ENCODE measurements around the gene CTAGE8. TPM values are rescaled to one million over a fixed set of nuclear protein-coding genes. Genes with fewer than 3 reads are reported as not detected.
"Not testable (repeated sequence)": the region's sequence is repeated elsewhere in the genome, so short reads cannot be mapped to it uniquely, and the experiment has no call there.

The CTAGE8 gene
- total and polyA plus RNA-seq, 2 of the 8 experiments (the other 6 are each of a cell fraction or from before 2014, with no cell fraction given) = not detected

- H3K79me1 ChIP-seq (ENCODE audit: low read depth, low read length); H3K36me3 ChIP-seq (ENCODE audit: control insufficient read depth in 2 of 4, insufficient read depth in 4 of 4, low read length in 3 of 4); FAIRE-seq; H4K91ac ChIP-seq (replicated peaks; ENCODE audit: insufficient read length, low read length); H4K8ac ChIP-seq (ENCODE audit: extremely low read depth, insufficient read depth, low read length); H3K14ac ChIP-seq (ENCODE audit: insufficient read length); H2BK5ac ChIP-seq (ENCODE audit: low read depth, low read length); H2BK120ac ChIP-seq (replicated peaks; ENCODE audit: low read depth, low read length); H3K18ac ChIP-seq (ENCODE audit: extremely low read depth, low read length); H3K9ac ChIP-seq (replicated peaks in 1 of 4; ENCODE audit: extremely low read depth in 1 of 4, low read depth in 3 of 4, low read length in 3 of 4); H4K20me1 ChIP-seq (replicated peaks in 1 of 2; ENCODE audit: control insufficient read depth in 1 of 2, insufficient read depth in 2 of 2, low read length in 2 of 2); H4K5ac ChIP-seq (ENCODE audit: insufficient read length, low read depth, low read length); H3K4me3 ChIP-seq (ENCODE audit: extremely low read depth in 1 of 4, insufficient read depth in 2 of 4, low read depth in 3 of 4, low read length in 4 of 4); H3K23me2 ChIP-seq (ENCODE audit: low read depth, low read length); POLR2A ChIA-PET (ENCODE audit: partially characterized antibody); H2AK5ac ChIP-seq (ENCODE audit: low read depth, low read length); H3K27ac ChIP-seq (ENCODE audit: low read depth, low read length); CTCF ChIA-PET (ENCODE audit: partially characterized antibody); H3K4ac ChIP-seq (replicated peaks; ENCODE audit: insufficient read length, low read depth, low read length); H3K9me3 ChIP-seq (ENCODE audit: insufficient read depth in 2 of 2, low read depth in 1 of 2, low read length in 1 of 2); H3K56ac ChIP-seq (replicated peaks; ENCODE audit: insufficient read length, low read depth, low read length); H2AFZ ChIP-seq (ENCODE audit: low read length); H3K79me2 ChIP-seq (ENCODE audit: control insufficient read depth in 1 of 2, insufficient read depth in 2 of 2, low read length in 2 of 2); H3K27me3 ChIP-seq (replicated peaks in 1 of 4; ENCODE audit: control insufficient read depth in 3 of 4, extremely low read depth in 1 of 4, insufficient read depth in 3 of 4, low read length in 3 of 4); H3K23ac ChIP-seq (ENCODE audit: insufficient read length); H2BK12ac ChIP-seq (ENCODE audit: low read depth, low read length); H3K4me2 ChIP-seq (ENCODE audit: insufficient read depth in 1 of 2, low read depth in 2 of 2, low read length in 2 of 2); H3K4me1 ChIP-seq (replicated peaks in 1 of 4; ENCODE audit: control insufficient read depth in 3 of 4, insufficient read depth in 4 of 4, low read length in 3 of 4); DNase-seq (ENCODE audit: low read depth in 1 of 2, low spot score in 2 of 2); H2BK15ac ChIP-seq (ENCODE audit: low read length); H2BK20ac ChIP-seq (ENCODE audit: low read length): not testable (repeated sequence)
- WGBS, 2 experiments (ENCODE audit: extremely low coverage in 1 of 2, insufficient coverage in 1 of 2, insufficient read length in 1 of 2, insufficient replicate concordance in 2 of 2, low coverage in 1 of 2, low lambda C conversion rate in 2 of 2, missing lambda C conversion rate in 1 of 2) = no CpG with 5 or more reads among the region's 1 CpG
These were observed 33.7 kb upstream of the CTAGE8 start for GRCh38 chr7:144302578-144303303.
